Hematopoietic multipotent progenitor cell treated with erythropoietin and hydrocortisone succinate and interleukin-3 and kit ligand, for 6 days (in vitro differentiated cells): Measurements from ENCODE around the gene SCCPDH.
"Not testable (repeated sequence)": the region's sequence is repeated elsewhere in the genome, so short reads cannot be mapped to it uniquely, and the experiment has no call there.

ENCODE experiments used
- DNase-seq: peaks from one replicate; pipeline ENCODE4 v3.0.0-alpha.2; 2015

The SCCPDH gene

DNA sequence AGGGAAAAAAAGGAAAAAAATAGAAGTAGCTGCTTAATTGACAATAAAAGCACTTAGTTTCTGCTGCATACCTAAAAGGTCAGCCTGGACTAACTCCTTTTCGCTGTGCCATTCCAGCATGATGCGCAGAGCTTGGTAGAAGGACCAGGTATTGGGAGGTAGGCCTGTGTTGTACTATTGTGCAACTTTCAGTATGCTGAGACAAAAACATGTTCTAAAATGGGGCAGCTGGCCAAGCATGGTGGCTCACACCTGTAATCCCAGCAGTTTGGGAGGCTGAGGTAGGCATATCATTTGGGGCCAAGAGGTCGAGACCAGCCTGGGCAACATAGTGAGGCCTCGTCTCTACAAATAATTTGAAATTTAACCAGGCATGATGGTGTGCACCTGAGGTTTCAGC lies 15.0 kb upstream of the SCCPDH start:
- no peak for DNase-seq

DNA sequence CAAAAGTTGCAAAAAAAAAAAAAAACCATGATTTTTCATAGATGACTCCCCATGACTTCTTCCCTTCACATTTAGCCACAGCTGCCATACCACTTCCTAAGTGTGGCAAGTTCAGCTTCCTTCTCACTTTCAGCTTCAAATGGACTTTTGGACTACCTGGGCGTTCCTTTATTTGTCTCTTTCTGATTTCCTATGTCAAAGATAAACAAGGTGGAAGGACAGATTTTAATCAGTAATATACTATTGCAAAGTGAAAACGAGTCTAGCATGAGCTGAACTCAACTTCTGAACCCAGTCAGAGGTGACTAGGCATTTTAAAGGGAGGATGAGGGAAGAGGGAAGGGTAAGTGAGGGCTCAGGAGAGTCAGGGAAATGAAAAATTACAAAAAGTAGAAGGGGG lies 14.4 kb upstream of the SCCPDH start:
- peak; percentile 29 for DNase-seq

DNA sequence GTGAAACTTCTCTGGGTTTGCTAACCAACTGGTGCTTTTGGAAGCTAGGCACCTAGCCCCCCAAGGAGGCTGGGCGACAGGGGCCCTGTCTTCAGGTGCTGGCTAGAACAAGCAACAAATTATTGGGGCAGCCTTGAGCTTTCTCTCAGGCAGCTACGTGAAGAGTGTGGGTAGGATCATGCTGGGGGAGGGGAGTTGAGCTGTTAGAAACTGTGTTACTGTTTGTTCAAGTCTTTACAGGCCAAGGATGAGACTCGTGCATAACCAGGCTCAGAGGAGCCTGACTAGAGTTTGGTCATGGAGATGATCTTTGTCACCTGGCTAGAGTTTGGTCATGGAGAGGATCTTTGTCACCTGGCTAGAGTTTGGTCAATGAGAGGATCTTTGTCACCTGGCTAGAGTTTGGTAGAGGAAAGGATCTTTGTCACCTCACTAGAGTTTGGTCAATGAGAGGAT lies 12.6 kb upstream of the SCCPDH start:
- no peak for DNase-seq

DNA sequence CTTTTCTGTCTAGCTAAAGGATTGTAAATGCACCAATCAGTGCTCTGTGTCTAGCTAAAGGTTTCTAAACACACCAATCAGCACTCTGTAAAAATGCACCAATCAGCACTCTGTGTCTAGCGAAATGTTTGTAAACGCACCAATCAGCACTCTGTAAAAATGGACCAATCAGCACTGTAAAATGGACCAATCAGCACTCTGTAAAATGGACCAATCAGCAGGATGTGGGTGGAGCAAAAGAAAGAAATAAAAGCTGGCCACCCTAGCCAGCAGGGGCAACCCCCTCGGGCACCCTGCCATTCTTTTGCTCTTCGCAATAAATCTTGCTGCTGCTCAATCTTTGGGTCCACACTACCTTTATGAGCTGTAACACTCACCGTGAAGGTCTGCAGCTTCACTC lies 11.8 kb upstream of the SCCPDH start:
- not testable (repeated sequence) for DNase-seq

GRCh38 chr1:246719361-246719760 lies 4.8 kb upstream of the SCCPDH start:
- DNase-seq: not testable (repeated sequence)

DNA sequence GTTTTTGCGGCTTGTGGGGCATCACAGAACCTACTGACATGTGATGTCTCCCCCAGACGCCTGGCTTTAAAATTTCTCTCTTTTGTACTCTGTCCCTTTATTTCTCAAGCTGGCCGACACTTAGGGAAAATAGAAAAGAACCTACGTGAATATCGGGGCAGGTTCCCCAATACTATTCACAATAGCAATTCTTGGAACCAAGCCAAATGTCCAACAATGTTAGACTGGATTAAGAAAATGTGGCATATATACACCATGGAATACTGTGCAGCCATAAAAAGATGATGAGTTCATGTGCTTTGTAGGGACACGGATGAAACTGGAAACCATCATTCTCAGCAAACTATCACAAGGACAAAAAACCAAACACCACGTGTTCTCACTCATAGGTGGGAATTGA lies 3.4 kb upstream of the SCCPDH start:
- not testable (repeated sequence) for DNase-seq

DNA sequence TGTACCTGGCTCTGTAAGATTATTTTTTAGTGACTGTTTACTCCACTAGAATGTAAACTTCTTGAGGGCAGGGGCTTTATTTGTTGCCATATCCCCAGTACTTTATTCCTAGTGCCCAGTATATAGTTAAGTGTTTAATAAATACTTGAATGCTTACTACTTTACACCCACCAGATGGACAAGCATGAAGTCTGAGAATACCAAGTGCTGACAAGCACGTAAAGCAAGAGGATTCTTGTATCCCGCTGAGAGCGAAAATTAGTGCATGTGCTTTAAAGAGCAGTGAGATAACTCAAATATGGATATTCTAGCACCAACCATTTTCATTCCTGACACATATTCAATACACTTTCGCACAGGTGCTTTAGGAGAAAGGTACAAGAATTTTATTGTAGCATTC lies 1.5 kb upstream of the SCCPDH start:
- no peak for DNase-seq

GRCh38 chr1:246724731-246725095 lies 504 bp downstream of the SCCPDH start:
- DNase-seq: peak; percentile 74

GRCh38 chr1:246725191-246725590 lies 982 bp downstream of the SCCPDH start:
- DNase-seq: peak; percentile 36

DNA sequence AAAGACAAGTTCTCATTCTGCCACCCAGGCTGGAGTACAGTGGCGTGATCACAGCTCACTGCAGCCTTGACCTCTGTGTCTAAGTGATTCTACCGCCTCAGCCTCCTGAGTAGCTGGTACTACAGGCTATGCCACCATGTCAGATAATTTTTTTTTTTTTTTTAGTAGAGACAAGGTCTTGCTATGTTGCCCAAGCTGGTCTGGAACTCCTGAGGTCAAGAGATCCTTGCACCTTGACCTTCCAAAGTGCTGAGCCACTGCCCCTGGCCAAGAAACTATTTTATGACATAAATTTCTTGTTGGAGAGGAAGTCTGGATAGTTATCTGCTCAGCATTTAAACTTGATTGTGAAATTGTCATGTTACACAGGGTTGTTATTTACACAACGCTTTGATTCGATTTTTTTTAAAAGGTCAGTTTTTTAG lies 2.1 kb downstream of the SCCPDH start:
- DNase-seq: peak; percentile 46

DNA sequence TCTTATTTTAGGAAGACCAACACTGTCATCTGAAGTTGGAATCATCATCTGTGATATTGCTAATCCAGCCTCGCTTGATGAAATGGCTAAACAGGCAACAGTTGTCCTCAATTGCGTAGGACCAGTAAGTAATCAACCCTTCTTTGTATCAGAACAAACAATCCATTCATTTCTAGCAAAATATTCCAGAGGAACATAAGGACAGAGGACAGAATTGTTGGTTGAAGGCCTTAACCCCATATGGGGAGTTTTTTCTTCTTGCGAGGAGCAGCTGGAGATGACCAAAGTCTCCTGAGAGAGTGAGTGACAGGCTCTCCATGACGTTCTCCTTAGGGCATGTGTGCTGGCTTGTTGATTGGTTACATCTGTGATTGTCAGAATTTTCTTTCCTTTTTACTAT lies 2.7 kb downstream of the SCCPDH start:
- DNase-seq: no peak

DNA sequence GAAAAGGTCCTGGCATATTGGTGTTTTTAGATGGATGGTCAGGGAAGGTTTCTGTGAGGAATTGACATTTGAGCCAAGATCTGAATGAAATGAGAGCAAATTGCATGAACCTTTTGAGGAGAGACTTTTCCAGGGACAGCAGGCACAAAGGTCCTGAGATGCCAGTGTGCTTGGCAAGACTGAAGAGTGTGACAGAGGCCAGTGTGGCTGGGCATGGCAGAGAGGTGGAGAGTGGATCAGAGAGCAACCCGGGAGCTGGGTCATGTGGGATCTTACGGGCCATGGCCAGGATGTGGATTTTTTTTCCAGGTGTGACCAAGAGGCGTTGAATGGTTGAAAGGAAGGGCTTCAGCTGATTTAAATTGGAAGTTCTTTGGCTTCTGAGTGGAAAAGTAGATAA lies 3.4 kb downstream of the SCCPDH start:
- DNase-seq: no peak

- DNase-seq: no peak
These were observed 4.1 kb downstream of the SCCPDH start for GRCh38 chr1:246728311-246728710.

- not testable (repeated sequence) for DNase-seq
These were observed 4.8 kb downstream of the SCCPDH start for GRCh38 chr1:246729040-246729439.

- DNase-seq: no peak
These were observed 6.6 kb downstream of the SCCPDH start for GRCh38 chr1:246730839-246731238.

- not testable (repeated sequence) for DNase-seq
These were observed 7.7 kb downstream of the SCCPDH start for GRCh38 chr1:246731873-246732272.

GRCh38 chr1:246733704-246734103 lies 9.5 kb downstream of the SCCPDH start:
- DNase-seq: no peak

GRCh38 chr1:246734866-246735265 lies 10.7 kb downstream of the SCCPDH start:
- no peak for DNase-seq

GRCh38 chr1:246735735-246736134 lies 11.5 kb downstream of the SCCPDH start:
- DNase-seq: no peak

GRCh38 chr1:246742396-246742795 lies 18.2 kb downstream of the SCCPDH start:
- no peak for DNase-seq

DNA sequence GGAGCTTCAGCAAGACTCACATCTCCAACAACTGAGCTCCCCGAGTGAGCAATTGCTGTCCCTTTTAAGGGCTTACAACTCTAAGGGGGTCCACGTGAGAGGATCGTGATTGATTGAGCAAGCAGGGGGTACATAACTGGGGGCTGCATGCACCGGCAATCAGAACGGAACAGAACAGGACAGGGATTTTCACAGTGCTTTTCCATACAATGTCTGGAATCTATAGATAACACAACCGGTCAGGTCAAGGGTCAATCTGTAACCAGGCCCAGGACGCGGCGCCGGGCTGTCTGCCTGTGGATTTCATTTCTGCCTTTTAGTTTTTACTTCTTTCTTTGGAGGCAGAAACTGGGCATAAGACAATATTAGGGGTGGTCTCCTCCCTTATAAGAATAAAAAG lies 21.9 kb downstream of the SCCPDH start:
- DNase-seq: not testable (repeated sequence)

DNA sequence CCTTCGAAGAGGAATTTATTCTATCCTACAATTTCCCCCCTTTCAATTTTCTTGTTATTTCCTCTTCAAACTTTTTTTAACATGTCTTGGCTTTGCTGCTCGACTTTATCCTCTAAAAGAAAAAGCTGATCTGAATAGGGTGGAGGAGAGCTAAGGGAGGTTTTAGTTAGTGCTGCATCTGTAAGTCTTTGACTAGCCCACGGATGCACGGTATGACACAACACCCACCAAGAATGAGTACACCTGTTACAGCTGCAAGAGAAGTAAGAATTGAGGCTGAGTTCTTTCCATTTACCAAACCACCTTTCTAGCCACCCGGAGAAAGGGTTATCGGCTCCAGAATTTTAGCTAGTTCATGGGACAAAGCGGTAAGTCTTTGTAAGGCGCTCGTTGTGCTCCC lies 23.8 kb downstream of the SCCPDH start:
- DNase-seq: no peak

GRCh38 chr1:246748867-246749266 lies 24.7 kb downstream of the SCCPDH start:
- peak; percentile 7 for DNase-seq

DNA sequence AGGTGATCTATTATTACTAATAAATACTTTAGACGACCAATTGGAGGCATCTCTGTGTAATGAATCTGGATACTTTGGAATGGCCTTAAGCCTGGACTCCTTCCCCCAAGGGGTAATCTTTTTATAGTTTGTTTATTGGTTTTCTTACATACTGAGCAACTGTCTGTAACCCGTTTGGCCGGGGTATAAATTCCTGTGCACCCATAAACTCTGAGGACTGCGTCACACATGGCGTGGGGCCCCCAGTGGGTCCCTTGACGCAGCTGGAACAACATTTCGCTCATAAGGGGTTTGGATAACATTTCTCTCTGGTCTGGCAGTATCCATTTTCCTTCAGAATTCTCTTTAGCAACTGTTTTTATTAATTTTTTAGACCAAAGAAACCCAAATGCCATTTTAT lies 26.5 kb downstream of the SCCPDH start:
- no peak for DNase-seq

- peak; percentile 87 for DNase-seq
These were observed 29.7 kb downstream of the SCCPDH start for GRCh38 chr1:246753670-246754535.
